Mammary epithelial cell (primary cell): ENCODE measurements around the gene TNP1.

Experiments used
- CTCF ChIP-seq, 2 donors: IDR thresholded peaks in 1 of 2; conservative IDR thresholded peaks in 1 of 2; 2 replicates each; pipeline ENCODE4 v1.5.1; 2011 to 2012; ENCODE audit warnings: inconsistent platforms in 2 of 2, low read length in 2 of 2, mild to moderate bottlenecking in 2 of 2, control low read depth in 1 of 2, low read depth in 1 of 2; ENCODE audit not compliant: insufficient read depth in 1 of 2; ENCODE audit errors: extremely low read depth in 1 of 2
- EZH2 ChIP-seq: IDR thresholded peaks from 2 replicates; pipeline ENCODE4 v1.6.1; 2012; ENCODE audit warnings: low read length, inconsistent platforms, borderline replicate concordance

GRCh38 chr2:216901273-216901672 is 41.4 kb upstream of the TNP1 start:
- TF ChIP-seq CTCF (conservative IDR thresholded peaks at IDR 0.05 in 1 of 2, IDR thresholded peaks at IDR 0.05 in 1 of 2; ENCODE audit: extremely low read depth in 1 of 2, insufficient read depth in 1 of 2, low read depth in 1 of 2, low read length in 2 of 2) (no peak), EZH2 (no peak)
